ENCODE measurements around the gene TCF4. TPM values are rescaled to one million over a fixed set of nuclear protein-coding genes. Genes with fewer than 3 reads are reported as not detected.
"Not testable (repeated sequence)": the region's sequence is repeated elsewhere in the genome, so short reads cannot be mapped to it uniquely, and the experiment has no call there.

The TCF4 gene
- polyA plus RNA-seq, 1 of the 3 experiments (the other 2 are of a cell fraction): 39.1 TPM

DNA sequence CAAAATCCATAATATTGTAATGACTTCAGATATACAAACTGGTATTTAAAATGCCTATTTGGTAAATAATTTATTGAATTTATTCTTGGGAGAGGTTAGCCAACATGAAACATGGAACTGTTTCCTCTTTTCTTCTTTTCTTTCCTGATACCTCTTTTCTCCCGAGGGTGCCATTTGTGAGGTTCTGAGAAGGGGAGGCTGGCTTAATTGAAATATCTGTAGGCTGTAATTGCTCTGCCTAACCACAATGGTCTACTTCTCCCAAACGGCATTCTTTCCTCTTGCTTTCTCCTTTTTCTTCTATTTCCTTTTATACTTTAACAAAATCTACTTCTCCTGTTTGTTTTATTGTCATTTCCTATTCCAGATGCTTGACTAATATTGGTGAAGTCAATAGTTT, 114.9 kb downstream of the TCF4 start (continued):
- TF ChIP-seq, protein P1, sequence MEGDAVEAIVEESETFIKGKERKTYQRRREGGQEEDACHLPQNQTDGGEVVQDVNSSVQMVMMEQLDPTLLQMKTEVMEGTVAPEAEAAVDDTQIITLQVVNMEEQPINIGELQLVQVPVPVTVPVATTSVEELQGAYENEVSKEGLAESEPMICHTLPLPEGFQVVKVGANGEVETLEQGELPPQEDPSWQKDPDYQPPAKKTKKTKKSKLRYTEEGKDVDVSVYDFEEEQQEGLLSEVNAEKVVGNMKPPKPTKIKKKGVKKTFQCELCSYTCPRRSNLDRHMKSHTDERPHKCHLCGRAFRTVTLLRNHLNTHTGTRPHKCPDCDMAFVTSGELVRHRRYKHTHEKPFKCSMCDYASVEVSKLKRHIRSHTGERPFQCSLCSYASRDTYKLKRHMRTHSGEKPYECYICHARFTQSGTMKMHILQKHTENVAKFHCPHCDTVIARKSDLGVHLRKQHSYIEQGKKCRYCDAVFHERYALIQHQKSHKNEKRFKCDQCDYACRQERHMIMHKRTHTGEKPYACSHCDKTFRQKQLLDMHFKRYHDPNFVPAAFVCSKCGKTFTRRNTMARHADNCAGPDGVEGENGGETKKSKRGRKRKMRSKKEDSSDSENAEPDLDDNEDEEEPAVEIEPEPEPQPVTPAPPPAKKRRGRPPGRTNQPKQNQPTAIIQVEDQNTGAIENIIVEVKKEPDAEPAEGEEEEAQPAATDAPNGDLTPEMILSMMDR (IDR thresholded peaks at IDR 0.05): no peak
- no peak for TF ChIP-seq EZH2phosphoT487 (IDR thresholded peaks at IDR 0.05; ENCODE audit: borderline replicate concordance, low read depth)
- no peak for TF ChIP-seq MEF2A (IDR thresholded peaks at IDR 0.05; ENCODE audit: borderline replicate concordance, low read depth)

DNA sequence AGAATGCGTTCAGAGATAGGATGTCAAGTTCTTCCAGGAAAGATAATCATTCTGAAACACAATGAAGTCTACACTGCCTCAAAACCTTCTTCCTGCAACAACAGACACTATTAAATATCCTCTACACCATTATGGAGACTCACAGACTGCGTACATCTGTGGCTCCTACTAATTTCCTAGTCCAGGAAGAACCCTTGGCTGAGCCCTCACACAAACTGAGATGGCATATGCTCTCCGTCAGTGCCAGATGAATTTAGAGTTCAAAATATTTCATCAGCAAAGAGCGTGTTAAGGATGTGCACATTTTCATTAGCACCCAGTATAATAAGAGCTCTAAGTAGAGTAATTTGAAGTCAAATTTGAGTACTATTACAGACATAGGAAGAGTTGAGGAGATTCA, 117.2 kb downstream of the TCF4 start:
- Histone ChIP-seq H2AFZ (ENCODE audit: low read depth) (no peak overlapping the region), H3K79me2 (ENCODE audit: insufficient read depth) (peaks cover 59% of the 10 kb centered on the region), H3K27me3 (ENCODE audit: insufficient read depth) (no peaks in the 10 kb centered on the region), H3F3A (replicated peaks; ENCODE audit: insufficient read depth) (no peaks in the 10 kb centered on the region), H4K20me1 (ENCODE audit: insufficient read depth) (no peaks in the 10 kb centered on the region), H3K9me3 (no peaks in the 10 kb centered on the region), H3K27ac (ENCODE audit: low read depth in 2 of 2, low read length in 1 of 2) (no peak overlapping the region; a peak in 1 of 4 replicates), H3K36me3 (replicated peaks in 1 of 2; ENCODE audit: control insufficient read depth in 1 of 2, insufficient read depth in 2 of 2, low read length in 1 of 2) (no peaks in the 10 kb centered on the region), H3K4me3 (ENCODE audit: low read depth in 2 of 2, low read length in 1 of 2) (no peak overlapping the region), H3K9ac (no peak overlapping the region), H3K4me2 (no peak overlapping the region), H3K4me1 (ENCODE audit: control insufficient read depth in 1 of 2, insufficient read depth in 2 of 2, low read depth in 1 of 2, low read length in 1 of 2) (peaks cover 5 to 38% of the 10 kb centered on the region in 2 experiments; a peak in 3 of 4 replicates), H3K9me2 (no peaks in the 10 kb centered on the region)
- TF ChIP-seq MEF2A (IDR thresholded peaks at IDR 0.05; ENCODE audit: borderline replicate concordance, low read depth): no peak
- TF ChIP-seq FOXM1 (IDR thresholded peaks at IDR 0.05; ENCODE audit: low read depth): no peak
- DNase-seq: no peak
- 94% methylated on average over 4 of the region's 4 CpGs for WGBS (ENCODE audit: low lambda C conversion rate)
- ChIA-PET CTCF (interaction anchor here (1.4 to 1.8 kb wide), 2 partner anchors 19 to 237 kb away, joined by 4 to 5 read pairs; no protein-coding TSS in a partner anchor), POLR2A (no interaction called here)

DNA sequence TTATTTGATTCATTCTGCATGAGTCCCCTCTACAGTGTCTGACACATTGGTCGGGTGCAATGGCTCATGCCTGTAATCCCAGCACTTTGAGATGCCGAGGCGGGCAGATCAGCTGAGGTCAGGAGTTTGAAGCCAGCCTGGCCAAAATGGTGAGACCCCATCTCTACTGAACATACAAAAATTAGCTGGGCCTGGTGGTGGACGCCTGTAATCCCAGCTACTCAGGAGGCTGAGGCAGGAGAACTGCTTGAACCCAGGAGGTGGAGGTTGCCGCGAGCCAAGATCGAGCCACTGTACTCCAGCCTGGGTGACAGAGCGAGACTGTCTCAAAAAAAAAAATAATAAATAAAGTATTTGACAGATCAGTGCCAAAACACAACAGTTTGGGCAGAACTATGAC, 118.9 kb downstream of the TCF4 start:
- H2AFZ ChIP-seq (ENCODE audit: low read depth); H3K27ac ChIP-seq (ENCODE audit: low read depth in 2 of 2, low read length in 1 of 2); H3K4me2 ChIP-seq; POLR2A ChIA-PET; H3K27me3 ChIP-seq (ENCODE audit: insufficient read depth); H3K4me3 ChIP-seq (ENCODE audit: low read depth in 2 of 2, low read length in 1 of 2); H3K9me2 ChIP-seq; DNase-seq; H3K36me3 ChIP-seq (replicated peaks in 1 of 2; ENCODE audit: control insufficient read depth in 1 of 2, insufficient read depth in 2 of 2, low read length in 1 of 2); H3K9ac ChIP-seq; H3F3A ChIP-seq (replicated peaks; ENCODE audit: insufficient read depth); H3K9me3 ChIP-seq; H4K20me1 ChIP-seq (ENCODE audit: insufficient read depth): not testable (repeated sequence)
- peaks cover 56% of the 10 kb centered on the region for H3K79me2 ChIP-seq (ENCODE audit: insufficient read depth)
- WGBS (ENCODE audit: low lambda C conversion rate): over 99% methylated on average over 8 of the region's 8 CpGs
- CTCF ChIA-PET: interaction anchor here (0.9 to 1.5 kb wide), 3 partner anchors 39 to 110 kb away, joined by 3 read pairs; no protein-coding TSS in a partner anchor
- H3K4me1 ChIP-seq (ENCODE audit: control insufficient read depth in 1 of 2, insufficient read depth in 2 of 2, low read depth in 1 of 2, low read length in 1 of 2): peaks cover 11 to 48% of the 10 kb centered on the region in 2 experiments; a peak in 3 of 4 replicates

DNA sequence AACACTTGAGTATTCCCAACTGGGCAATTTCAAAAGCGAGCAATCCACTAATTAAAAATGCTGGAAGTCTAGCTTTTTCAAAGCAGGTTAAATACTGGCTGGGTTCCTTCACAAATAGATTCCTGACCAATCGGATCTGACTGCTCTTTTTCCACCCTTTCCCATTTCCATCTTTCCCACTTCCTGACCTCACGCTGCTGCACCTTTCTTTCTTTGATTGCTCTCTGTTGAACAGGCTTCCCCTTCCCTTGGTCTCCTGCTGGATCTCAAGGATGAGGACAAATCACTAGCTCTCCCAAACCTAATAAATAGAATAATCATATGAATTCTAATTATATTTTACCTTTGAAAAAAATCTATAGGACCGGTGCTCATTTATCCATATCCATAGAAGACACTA, 121.2 kb downstream of the TCF4 start:
- Histone ChIP-seq H3K27me3 (ENCODE audit: insufficient read depth) (no peaks in the 10 kb centered on the region), H3K79me2 (ENCODE audit: insufficient read depth) (peaks cover 49% of the 10 kb centered on the region), H3K9me2 (no peaks in the 10 kb centered on the region), H3K4me2 (no peak overlapping the region), H3K27ac (ENCODE audit: low read depth in 2 of 2, low read length in 1 of 2) (no peak overlapping the region), H3K9me3 (no peaks in the 10 kb centered on the region), H3F3A (replicated peaks; ENCODE audit: insufficient read depth) (peaks cover 7% of the 10 kb centered on the region), H4K20me1 (ENCODE audit: insufficient read depth) (no peaks in the 10 kb centered on the region), H3K9ac (no peak overlapping the region), H2AFZ (ENCODE audit: low read depth) (no peak overlapping the region), H3K36me3 (replicated peaks in 1 of 2; ENCODE audit: control insufficient read depth in 1 of 2, insufficient read depth in 2 of 2, low read length in 1 of 2) (peaks cover 11% of the 10 kb centered on the region in 2 experiments), H3K4me3 (ENCODE audit: low read depth in 2 of 2, low read length in 1 of 2) (no peak overlapping the region), H3K4me1 (ENCODE audit: control insufficient read depth in 1 of 2, insufficient read depth in 2 of 2, low read depth in 1 of 2, low read length in 1 of 2) (peaks cover 8 to 43% of the 10 kb centered on the region in 2 experiments; a peak in 3 of 4 replicates)
- CTCF ChIA-PET: interaction anchor here (1.8 kb wide), 2 partner anchors 51 to 82 kb away, joined by 4 to 9 read pairs; no protein-coding TSS in a partner anchor
- DNase-seq: no peak
- 95% methylated on average over 4 of the region's 4 CpGs for WGBS (ENCODE audit: low lambda C conversion rate)
- TF ChIP-seq FOXM1 (IDR thresholded peaks at IDR 0.05; ENCODE audit: low read depth) (no peak), POLR2AphosphoS5 (IDR thresholded peaks at IDR 0.05; ENCODE audit: low read depth, low read length) (no peak)
- TF ChIP-seq, protein P2, sequence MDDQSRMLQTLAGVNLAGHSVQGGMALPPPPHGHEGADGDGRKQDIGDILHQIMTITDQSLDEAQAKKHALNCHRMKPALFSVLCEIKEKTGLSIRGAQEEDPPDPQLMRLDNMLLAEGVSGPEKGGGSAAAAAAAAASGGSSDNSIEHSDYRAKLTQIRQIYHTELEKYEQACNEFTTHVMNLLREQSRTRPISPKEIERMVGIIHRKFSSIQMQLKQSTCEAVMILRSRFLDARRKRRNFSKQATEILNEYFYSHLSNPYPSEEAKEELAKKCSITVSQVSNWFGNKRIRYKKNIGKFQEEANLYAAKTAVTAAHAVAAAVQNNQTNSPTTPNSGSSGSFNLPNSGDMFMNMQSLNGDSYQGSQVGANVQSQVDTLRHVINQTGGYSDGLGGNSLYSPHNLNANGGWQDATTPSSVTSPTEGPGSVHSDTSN (IDR thresholded peaks at IDR 0.05): no peak
- POLR2A ChIA-PET: no interaction called here
